Epidermal melanocyte (primary cell): ENCODE data around the gene LSG1.
"Not testable (repeated sequence)": the region's sequence is repeated elsewhere in the genome, so short reads cannot be mapped to it uniquely, and the experiment has no call there.

ENCODE experiments used
- DNase-seq: peaks from one replicate; pipeline ENCODE4 v3.0.0; 2011; ENCODE audit warnings: low spot score; ENCODE audit not compliant: insufficient read length

The LSG1 gene

GRCh38 chr3:194658477-194659242 lies 13.3 kb downstream of the LSG1 start:
- DNase-seq = no peak

GRCh38 chr3:194657439-194657838 lies 14.6 kb downstream of the LSG1 start:
- no peak for DNase-seq

- DNase-seq = no peak
Observed at GRCh38 chr3:194654443-194654842, 17.5 kb downstream of the LSG1 start.

- no peak for DNase-seq
Observed at GRCh38 chr3:194647747-194648146, 24.2 kb downstream of the LSG1 start.

GRCh38 chr3:194642769-194643168 lies 29.2 kb downstream of the LSG1 start:
- DNase-seq = no peak

- no peak for DNase-seq
Observed at GRCh38 chr3:194640829-194641228, 31.2 kb downstream of the LSG1 start.

- DNase-seq = no peak
Observed at GRCh38 chr3:194638991-194639605, 32.9 kb downstream of the LSG1 start.

GRCh38 chr3:194637541-194638400 lies 34.2 kb downstream of the LSG1 start:
- no peak for DNase-seq

- DNase-seq = no peak
Observed at GRCh38 chr3:194637066-194637465, 34.9 kb downstream of the LSG1 start.

- peak; percentile 48 for DNase-seq
Observed at GRCh38 chr3:194633349-194634004, 38.5 kb downstream of the LSG1 start, which contains the start of gene TMEM44. Gene TMEM44, minus strand, starts transcription at chr3:194633419. Its CDS starts 204 bp downstream, at chr3:194633215.

- DNase-seq = no peak
Observed at GRCh38 chr3:194632809-194633348, 39.1 kb downstream of the LSG1 start.

GRCh38 chr3:194632226-194632808 lies 39.7 kb downstream of the LSG1 start:
- DNase-seq = no peak

GRCh38 chr3:194631696-194632095 lies 40.3 kb downstream of the LSG1 start:
- no peak for DNase-seq

- not testable (repeated sequence) for DNase-seq
Observed at GRCh38 chr3:194630681-194631080, 41.3 kb downstream of the LSG1 start.

GRCh38 chr3:194624956-194625355 lies 47.0 kb downstream of the LSG1 start:
- no peak for DNase-seq

- no peak for DNase-seq
Observed at GRCh38 chr3:194623449-194624290, 48.3 kb downstream of the LSG1 start.

GRCh38 chr3:194622621-194623340 lies 49.2 kb downstream of the LSG1 start:
- DNase-seq = no peak

GRCh38 chr3:194621947-194622346 lies 50.0 kb downstream of the LSG1 start:
- DNase-seq = no peak

GRCh38 chr3:194620196-194620595 lies 51.8 kb downstream of the LSG1 start:
- no peak for DNase-seq
